ENCODE measurements around the gene FZD2.
A peak's percentile ranks its signal among the peaks of the same experiment; 100 is the strongest.
"Not testable (repeated sequence)": the region's sequence is repeated elsewhere in the genome, so short reads cannot be mapped to it uniquely, and the experiment has no call there.

Gene FZD2

GRCh38 chr17:44575403-44575802, 18.1 kb downstream of the FZD2 start:
- no peak for DNase-seq (ENCODE audit: low read depth, low spot score)

GRCh38 chr17:44578947-44579346, 21.7 kb downstream of the FZD2 start:
- DNase-seq (ENCODE audit: low read depth, low spot score), result no peak

- no peak for DNase-seq (ENCODE audit: low read depth, low spot score)
These were observed 24.6 kb downstream of the FZD2 start for GRCh38 chr17:44581868-44582267.

- DNase-seq (ENCODE audit: low read depth, low spot score), result no peak
These were observed 27.2 kb downstream of the FZD2 start for GRCh38 chr17:44584443-44584842.

- DNase-seq (ENCODE audit: low read depth, low spot score), result no peak
These were observed 28.0 kb downstream of the FZD2 start for GRCh38 chr17:44585315-44585714.

GRCh38 chr17:44587339-44587738, 30.1 kb downstream of the FZD2 start:
- no peak for DNase-seq (ENCODE audit: low read depth, low spot score)

- DNase-seq (ENCODE audit: low read depth, low spot score), result no peak
These were observed 32.2 kb downstream of the FZD2 start for GRCh38 chr17:44589316-44590071.

GRCh38 chr17:44590072-44590462, 32.8 kb downstream of the FZD2 start:
- not testable (repeated sequence) for DNase-seq (ENCODE audit: low read depth, low spot score)

- DNase-seq (ENCODE audit: low read depth, low spot score), result not testable (repeated sequence)
These were observed 33.5 kb downstream of the FZD2 start for GRCh38 chr17:44590762-44591161.

GRCh38 chr17:44591206-44591605, 33.9 kb downstream of the FZD2 start:
- DNase-seq (ENCODE audit: low read depth, low spot score), result no peak

- no peak for DNase-seq (ENCODE audit: low read depth, low spot score)
These were observed 35.9 kb downstream of the FZD2 start for GRCh38 chr17:44593156-44593555.

- DNase-seq (ENCODE audit: low read depth, low spot score), result no peak
These were observed 38.0 kb downstream of the FZD2 start for GRCh38 chr17:44595216-44595775.

GRCh38 chr17:44598329-44598728, 41.0 kb downstream of the FZD2 start:
- no peak for DNase-seq (ENCODE audit: low read depth, low spot score)

- no peak for DNase-seq (ENCODE audit: low read depth, low spot score)
These were observed 41.6 kb downstream of the FZD2 start for GRCh38 chr17:44598932-44599297.

- DNase-seq (ENCODE audit: low read depth, low spot score), result peak; percentile 77
These were observed 42.3 kb downstream of the FZD2 start for GRCh38 chr17:44599298-44600175.

GRCh38 chr17:44601539-44601938, 44.3 kb downstream of the FZD2 start:
- DNase-seq (ENCODE audit: low read depth, low spot score), result no peak

GRCh38 chr17:44601973-44602372, 44.7 kb downstream of the FZD2 start:
- no peak for DNase-seq (ENCODE audit: low read depth, low spot score)

- no peak for DNase-seq (ENCODE audit: low read depth, low spot score)
These were observed 45.1 kb downstream of the FZD2 start for GRCh38 chr17:44602390-44602789.

- no peak for DNase-seq (ENCODE audit: low read depth, low spot score)
These were observed 45.7 kb downstream of the FZD2 start for GRCh38 chr17:44602970-44603369.

GRCh38 chr17:44604116-44604761, 47.0 kb downstream of the FZD2 start:
- DNase-seq (ENCODE audit: low read depth, low spot score), result no peak

GRCh38 chr17:44604768-44605485, 47.6 kb downstream of the FZD2 start:
- no peak for DNase-seq (ENCODE audit: low read depth, low spot score)

Measured in smooth muscle cell of the brain vasculature (primary cell).